DMS 273 treated with DMSO at 0.1 percent for 48 hours (cell line): ENCODE data around the gene CANX.
"Not testable (repeated sequence)": the region's sequence is repeated elsewhere in the genome, so short reads cannot be mapped to it uniquely, and the experiment has no call there.

Experiments
- DNase-seq: peaks from one replicate; lab custom pipeline; 2025; lab: John Stamatoyannopoulos, UW

CANX gene

GRCh38 chr5:179697993-179698934, 503 bp upstream of the CANX start:
- DNase-seq = peak; percentile 98

- no peak for DNase-seq
Measured at GRCh38 chr5:179699616-179700237, 960 bp downstream of the CANX start.

GRCh38 chr5:179700401-179700918, 1.7 kb downstream of the CANX start:
- no peak for DNase-seq

GRCh38 chr5:179716286-179716685, 17.5 kb downstream of the CANX start:
- DNase-seq = no peak

GRCh38 chr5:179720222-179720621, 21.5 kb downstream of the CANX start:
- DNase-seq = no peak

GRCh38 chr5:179724163-179724562, 25.4 kb downstream of the CANX start:
- DNase-seq = no peak

GRCh38 chr5:179727106-179727505, 28.3 kb downstream of the CANX start:
- no peak for DNase-seq

- no peak for DNase-seq
Measured at GRCh38 chr5:179729303-179729702, 30.5 kb downstream of the CANX start.

- no peak for DNase-seq
Measured at GRCh38 chr5:179729727-179730126, 31.0 kb downstream of the CANX start.

GRCh38 chr5:179730356-179730755, 31.6 kb downstream of the CANX start:
- no peak for DNase-seq

GRCh38 chr5:179730852-179731251, 32.1 kb downstream of the CANX start:
- DNase-seq = no peak

- DNase-seq = no peak
Measured at GRCh38 chr5:179731791-179732411, 33.1 kb downstream of the CANX start.

- DNase-seq = peak; percentile 99
Measured at GRCh38 chr5:179732412-179732917, 33.7 kb downstream of the CANX start, which contains the start of gene MAML1. MAML1 (plus strand) TSS chr5:179732822; CDS start chr5:179733113, 291 bp downstream.

GRCh38 chr5:179732918-179733771, 34.4 kb downstream of the CANX start:
- no peak for DNase-seq

GRCh38 chr5:179733772-179734126, 35.0 kb downstream of the CANX start:
- DNase-seq = no peak

- no peak for DNase-seq
Measured at GRCh38 chr5:179734536-179735164, 35.9 kb downstream of the CANX start.

GRCh38 chr5:179738742-179739141, 40.0 kb downstream of the CANX start:
- DNase-seq = no peak

GRCh38 chr5:179744106-179744505, 45.3 kb downstream of the CANX start:
- DNase-seq = not testable (repeated sequence)

GRCh38 chr5:179746872-179747271, 48.1 kb downstream of the CANX start:
- DNase-seq = no peak

GRCh38 chr5:179747811-179748210, 49.0 kb downstream of the CANX start:
- DNase-seq = no peak
